Stimulated activated effector memory CD8-positive, alpha-beta T cell treated with anti-CD3 and anti-CD28 coated beads, Interleukin-12 subunit alpha, Interleukin-12 subunit beta, amount 100 ng/mL, for 72 hours (primary cell): ENCODE data around the gene LRRC7.

Source experiments
- ATAC-seq: fragments of 150-1000 bp; cut with Tn5 transposase; 2 replicates; pipeline ENCODE4 v1.10.0; 2021
- DNase-seq, 2 donors: peaks; one replicate each; pipeline ENCODE4 v3.0.0; 2021 to 2022; ENCODE audit warnings: low spot score in 2 of 2
- H3K27ac Mint-ChIP-seq: one replicate; pipeline ENCODE4 v1.8.0; 2022; ENCODE audit warnings: mild to moderate bottlenecking, mixed read lengths
- H3K36me3 Mint-ChIP-seq: one replicate; pipeline ENCODE4 v1.8.0; 2022; ENCODE audit warnings: mild to moderate bottlenecking, mixed read lengths
- H3K4me1 Mint-ChIP-seq: one replicate; pipeline ENCODE4 v1.8.0; 2022; ENCODE audit warnings: mixed read lengths
- H3K4me3 Mint-ChIP-seq: one replicate; pipeline ENCODE4 v1.8.0; 2022; ENCODE audit warnings: mild to moderate bottlenecking, mixed read lengths
- H3K9me3 Mint-ChIP-seq: one replicate; pipeline ENCODE4 v1.8.0; 2022; ENCODE audit warnings: mixed read lengths

Gene LRRC7

GRCh38 chr1:69569175-69569541, 1.4 kb downstream of the LRRC7 start:
- Mint-ChIP-seq H3K27ac (no peak overlapping the region), H3K9me3 (peaks cover 7% of the 10 kb centered on the region), H3K4me1 (no peaks in the 10 kb centered on the region), H3K36me3 (peaks cover 7% of the 10 kb centered on the region), H3K4me3 (no peak overlapping the region)
- DNase-seq (no peak), ATAC-seq (no peak)

- H3K9me3 Mint-ChIP-seq: peaks cover 7% of the 10 kb centered on the region
- no peak for ATAC-seq
- H3K4me1 Mint-ChIP-seq: no peaks in the 10 kb centered on the region
- no peak overlapping the region for H3K27ac Mint-ChIP-seq
- H3K36me3 Mint-ChIP-seq: peaks cover 7% of the 10 kb centered on the region
- DNase-seq: no peak
- H3K4me3 Mint-ChIP-seq: no peak overlapping the region
Measured at GRCh38 chr1:69569576-69570328, 2.0 kb downstream of the LRRC7 start.

GRCh38 chr1:69570356-69570755, 2.6 kb downstream of the LRRC7 start:
- H3K36me3 Mint-ChIP-seq: peaks cover 7% of the 10 kb centered on the region
- ATAC-seq (no peak), DNase-seq (no peak)
- no peak overlapping the region for H3K4me3 Mint-ChIP-seq
- H3K27ac Mint-ChIP-seq: no peak overlapping the region
- H3K4me1 Mint-ChIP-seq: no peaks in the 10 kb centered on the region
- peaks cover 7% of the 10 kb centered on the region for H3K9me3 Mint-ChIP-seq

GRCh38 chr1:69572921-69573320, 5.2 kb downstream of the LRRC7 start:
- DNase-seq (no peak), ATAC-seq (no peak)
- Mint-ChIP-seq H3K9me3 (peaks cover 4% of the 10 kb centered on the region), H3K27ac (no peak overlapping the region), H3K4me3 (no peak overlapping the region), H3K4me1 (no peaks in the 10 kb centered on the region), H3K36me3 (no peaks in the 10 kb centered on the region)

DNA sequence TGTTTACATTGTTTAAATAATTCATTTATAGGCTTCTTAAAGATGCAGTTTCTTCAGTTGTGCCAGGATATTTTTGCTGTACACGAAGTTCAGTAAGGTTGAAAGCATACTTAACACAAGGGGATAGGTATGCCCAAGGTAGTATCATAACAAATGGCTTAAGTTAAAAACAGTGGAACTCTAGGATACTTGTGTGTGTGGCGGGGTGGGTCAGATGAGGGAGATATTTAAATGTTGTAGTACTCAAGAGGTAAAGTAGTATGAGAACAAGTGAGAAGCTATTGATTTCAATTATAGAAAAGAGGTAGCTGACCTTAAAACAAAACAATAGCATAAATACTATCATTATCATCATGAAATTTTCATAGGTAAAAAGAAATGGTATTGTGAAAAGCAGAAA, 6.2 kb downstream of the LRRC7 start:
- DNase-seq (no peak), ATAC-seq (no peak)
- Mint-ChIP-seq H3K27ac (no peak overlapping the region), H3K4me1 (no peaks in the 10 kb centered on the region), H3K36me3 (no peaks in the 10 kb centered on the region), H3K9me3 (peaks cover 4% of the 10 kb centered on the region), H3K4me3 (no peak overlapping the region)

DNA sequence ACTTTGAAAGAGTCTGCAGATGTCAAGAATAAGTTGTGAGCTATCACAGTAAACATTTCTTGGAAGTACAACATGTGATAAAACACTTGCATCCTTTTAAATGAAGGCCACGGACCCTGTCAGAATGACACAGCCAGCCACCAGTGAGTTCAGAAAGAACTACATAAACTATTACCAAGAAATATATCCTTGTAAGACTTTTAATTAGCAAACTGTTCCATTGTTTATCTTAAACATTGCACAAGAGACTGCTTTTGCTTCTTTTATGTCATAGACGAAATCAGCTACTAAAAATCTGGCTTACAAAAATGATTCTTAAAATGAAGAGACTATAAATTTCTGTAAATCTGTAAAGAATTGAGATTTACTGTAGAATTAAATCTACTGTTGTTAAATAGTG, 17.9 kb downstream of the LRRC7 start:
- Mint-ChIP-seq H3K4me3 (no peak overlapping the region), H3K27ac (no peak overlapping the region), H3K4me1 (no peaks in the 10 kb centered on the region), H3K9me3 (peaks cover 9% of the 10 kb centered on the region), H3K36me3 (no peaks in the 10 kb centered on the region)
- DNase-seq: no peak
- ATAC-seq: no peak

- Mint-ChIP-seq H3K4me1 (no peaks in the 10 kb centered on the region), H3K9me3 (peaks cover 8% of the 10 kb centered on the region), H3K4me3 (no peak overlapping the region), H3K27ac (no peak overlapping the region), H3K36me3 (no peaks in the 10 kb centered on the region)
- no peak for ATAC-seq
- DNase-seq: no peak
Measured at GRCh38 chr1:69587391-69587790, 19.7 kb downstream of the LRRC7 start.

DNA sequence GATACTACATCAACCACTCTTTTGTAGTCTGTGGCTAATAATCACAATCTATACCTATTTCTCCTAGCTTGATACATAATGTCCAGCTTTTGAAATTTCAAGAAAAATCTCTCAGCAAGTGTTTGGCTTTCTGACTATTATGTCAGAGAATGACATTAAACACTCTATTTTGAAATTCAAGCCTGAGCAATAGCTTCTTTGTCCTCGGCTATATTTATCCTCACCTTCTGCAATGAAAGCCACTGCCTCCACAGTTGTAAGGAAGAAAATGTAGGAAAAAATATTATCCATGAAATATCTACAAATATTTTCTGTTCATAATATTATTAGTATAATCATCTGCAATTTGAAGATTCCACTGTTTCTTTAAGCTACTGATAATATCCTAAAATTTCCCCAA, 22.1 kb downstream of the LRRC7 start:
- Mint-ChIP-seq H3K36me3 (no peaks in the 10 kb centered on the region), H3K27ac (no peak overlapping the region), H3K4me3 (no peak overlapping the region), H3K9me3 (peaks cover 13% of the 10 kb centered on the region), H3K4me1 (no peaks in the 10 kb centered on the region)
- ATAC-seq (no peak), DNase-seq (no peak)

DNA sequence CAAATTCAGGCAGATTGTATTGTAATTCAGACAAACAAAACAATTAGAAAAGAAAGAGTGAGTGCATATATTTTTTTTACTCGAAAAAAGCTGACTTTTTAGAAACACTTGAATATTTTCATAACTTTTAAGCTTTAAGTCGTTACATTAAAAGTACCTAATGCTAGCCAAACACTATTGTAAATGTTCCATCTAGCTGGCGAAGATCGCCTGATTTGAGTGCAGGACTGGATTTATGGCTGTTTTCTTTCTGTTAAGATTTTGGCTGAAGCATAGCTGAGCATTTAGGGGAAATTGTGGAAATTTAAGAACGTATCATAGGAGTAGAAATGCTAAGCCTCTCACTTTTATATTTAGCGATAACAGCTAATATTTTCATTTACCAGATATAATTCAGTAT, 24.6 kb downstream of the LRRC7 start:
- Mint-ChIP-seq H3K36me3 (no peaks in the 10 kb centered on the region), H3K4me1 (no peaks in the 10 kb centered on the region), H3K4me3 (no peak overlapping the region), H3K27ac (no peak overlapping the region), H3K9me3 (peaks cover 13% of the 10 kb centered on the region)
- DNase-seq (no peak), ATAC-seq (no peak)

DNA sequence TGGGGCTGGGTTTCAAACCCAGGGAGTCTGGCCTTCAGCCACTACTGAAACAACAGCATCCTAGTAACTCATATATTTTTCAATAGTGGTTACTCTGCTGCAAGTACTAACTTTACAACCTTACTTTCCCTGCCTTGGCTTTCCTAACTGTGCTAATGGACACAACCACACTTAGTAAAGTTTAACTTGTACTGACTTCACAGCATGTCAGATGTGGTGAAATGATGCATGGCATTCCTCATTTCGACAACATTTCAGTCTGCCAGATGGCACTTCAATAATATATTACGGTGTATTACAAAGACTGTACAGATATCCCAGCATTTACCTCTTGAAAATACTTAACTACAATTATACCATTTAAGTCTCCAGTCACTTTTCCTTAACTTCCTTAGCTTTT, 27.8 kb downstream of the LRRC7 start:
- DNase-seq (no peak), ATAC-seq (no peak)
- no peaks in the 10 kb centered on the region for H3K4me1 Mint-ChIP-seq
- no peaks in the 10 kb centered on the region for H3K36me3 Mint-ChIP-seq
- no peak overlapping the region for H3K27ac Mint-ChIP-seq
- H3K4me3 Mint-ChIP-seq: no peak overlapping the region
- H3K9me3 Mint-ChIP-seq: peaks cover 14% of the 10 kb centered on the region

DNA sequence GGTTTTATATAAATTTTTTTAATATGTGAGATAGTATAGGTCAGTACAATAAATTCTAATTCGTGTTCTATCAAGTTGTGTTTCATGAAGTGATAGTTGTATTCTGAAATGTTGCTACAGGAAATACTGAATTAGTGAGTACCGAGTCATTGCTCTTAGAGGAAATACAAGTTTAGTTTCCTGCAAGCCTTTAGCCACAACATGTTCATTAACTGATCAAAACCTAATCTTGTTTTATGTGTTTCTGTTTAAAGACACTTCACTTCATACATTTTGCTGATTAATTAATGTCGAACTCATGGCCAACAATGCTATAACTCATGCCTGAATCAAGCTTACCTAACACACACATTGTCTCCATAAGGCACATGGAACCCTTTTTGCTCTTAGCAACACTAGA, 43.6 kb downstream of the LRRC7 start:
- Mint-ChIP-seq H3K27ac (no peak overlapping the region), H3K9me3 (peaks cover 4% of the 10 kb centered on the region), H3K36me3 (no peaks in the 10 kb centered on the region), H3K4me3 (no peak overlapping the region), H3K4me1 (no peaks in the 10 kb centered on the region)
- no peak for ATAC-seq
- no peak for DNase-seq

GRCh38 chr1:69613414-69613813, 45.7 kb downstream of the LRRC7 start:
- DNase-seq: no peak
- Mint-ChIP-seq H3K36me3 (no peaks in the 10 kb centered on the region), H3K4me1 (no peaks in the 10 kb centered on the region), H3K4me3 (no peak overlapping the region), H3K9me3 (peaks cover 8% of the 10 kb centered on the region), H3K27ac (no peak overlapping the region)
- no peak for ATAC-seq

DNA sequence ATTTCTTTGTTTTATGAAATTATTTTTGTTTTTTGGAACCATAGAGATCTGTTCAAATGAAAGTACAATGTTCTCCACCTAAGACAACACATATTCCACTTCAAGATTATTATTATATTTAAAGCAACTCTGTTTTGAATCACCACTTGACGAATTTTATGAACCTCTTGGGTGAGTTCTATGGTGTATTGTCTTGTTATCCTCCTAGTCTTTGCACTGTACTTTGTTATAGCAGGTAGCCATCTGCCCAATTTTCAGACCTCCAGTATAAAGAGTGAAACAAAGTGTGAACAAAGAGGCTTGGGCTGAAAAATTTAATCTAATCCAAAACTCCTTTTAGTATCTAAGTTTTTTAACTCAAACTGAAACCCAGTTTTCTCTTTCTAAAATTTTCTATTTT, 71.0 kb downstream of the LRRC7 start:
- DNase-seq (no peak), ATAC-seq (no peak)
- no peak overlapping the region for H3K4me3 Mint-ChIP-seq

GRCh38 chr1:69639159-69639558, 71.4 kb downstream of the LRRC7 start:
- H3K36me3 Mint-ChIP-seq: no peaks in the 10 kb centered on the region
- H3K4me3 Mint-ChIP-seq: no peak overlapping the region
- no peak for ATAC-seq
- peaks cover 8% of the 10 kb centered on the region for H3K9me3 Mint-ChIP-seq
- DNase-seq: no peak
- H3K27ac Mint-ChIP-seq: no peak overlapping the region
- H3K4me1 Mint-ChIP-seq: no peaks in the 10 kb centered on the region

More for the DNA sequence above, 71.0 kb downstream of the LRRC7 start:
- Mint-ChIP-seq H3K36me3 (no peaks in the 10 kb centered on the region), H3K4me1 (no peaks in the 10 kb centered on the region), H3K27ac (no peak overlapping the region), H3K9me3 (peaks cover 8% of the 10 kb centered on the region)

DNA sequence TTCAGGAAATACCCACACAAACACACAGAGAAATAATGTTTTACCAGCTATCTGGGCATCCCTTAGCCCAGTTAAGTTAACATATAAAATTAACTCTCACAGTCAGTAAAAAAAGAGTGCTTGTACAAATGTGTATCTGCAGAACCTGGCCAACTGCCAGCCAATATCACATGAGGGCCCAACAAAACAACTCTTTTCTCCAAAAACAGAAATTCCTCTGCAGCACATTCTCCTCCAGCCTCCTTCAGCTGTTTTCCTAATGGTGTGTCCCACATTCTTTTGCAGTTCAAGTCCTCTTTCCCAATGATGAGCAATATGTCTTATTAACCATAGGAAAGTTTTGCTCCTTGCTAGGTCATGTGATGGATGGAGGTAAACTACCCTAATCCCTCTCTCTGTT, 75.5 kb downstream of the LRRC7 start:
- Mint-ChIP-seq H3K36me3 (no peaks in the 10 kb centered on the region), H3K9me3 (peaks cover 6% of the 10 kb centered on the region), H3K27ac (no peak overlapping the region), H3K4me1 (no peaks in the 10 kb centered on the region), H3K4me3 (no peak overlapping the region)
- ATAC-seq (no peak), DNase-seq (no peak)

DNA sequence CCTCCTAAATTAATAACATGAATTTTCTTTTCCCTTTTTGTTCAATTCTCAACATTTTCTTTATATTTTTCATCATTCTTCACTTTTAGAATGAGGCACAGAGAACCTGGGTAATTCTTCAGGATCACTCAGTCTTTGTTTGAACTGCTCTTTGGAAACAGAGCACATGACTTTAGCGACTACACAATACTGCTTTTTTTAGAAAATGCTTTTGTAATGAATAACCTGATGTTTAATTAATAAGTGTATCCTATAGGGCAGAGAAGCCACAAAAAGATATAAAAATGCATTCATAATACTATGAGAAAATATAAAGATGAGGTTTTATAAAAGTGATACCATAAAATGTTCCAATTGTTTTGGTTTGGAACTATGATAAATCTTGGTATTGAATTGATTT, 77.8 kb downstream of the LRRC7 start:
- H3K36me3 Mint-ChIP-seq: no peaks in the 10 kb centered on the region
- H3K4me3 Mint-ChIP-seq: no peak overlapping the region
- no peaks in the 10 kb centered on the region for H3K4me1 Mint-ChIP-seq
- peaks cover 15% of the 10 kb centered on the region for H3K9me3 Mint-ChIP-seq
- ATAC-seq (no peak), DNase-seq (no peak)
- H3K27ac Mint-ChIP-seq: no peak overlapping the region

GRCh38 chr1:69648486-69648885, 80.8 kb downstream of the LRRC7 start:
- Mint-ChIP-seq H3K27ac (no peak overlapping the region), H3K9me3 (peaks cover 14% of the 10 kb centered on the region), H3K36me3 (no peaks in the 10 kb centered on the region), H3K4me1 (no peaks in the 10 kb centered on the region), H3K4me3 (no peak overlapping the region)
- DNase-seq: no peak
- no peak for ATAC-seq
